Measurements from ENCODE around the gene CST9.

CST9 gene

GRCh38 chr20:23651117-23651516 lies 45.4 kb upstream of the CST9 start:
- TF ChIP-seq USF1 (IDR thresholded peaks at IDR 0.05) = no peak
- TF ChIP-seq, protein P1, sequence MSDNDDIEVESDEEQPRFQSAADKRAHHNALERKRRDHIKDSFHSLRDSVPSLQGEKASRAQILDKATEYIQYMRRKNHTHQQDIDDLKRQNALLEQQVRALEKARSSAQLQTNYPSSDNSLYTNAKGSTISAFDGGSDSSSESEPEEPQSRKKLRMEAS (IDR thresholded peaks at IDR 0.05) = no peak
- no peak for TF ChIP-seq YY1 (IDR thresholded peaks at IDR 0.05; ENCODE audit: low read depth)
- TF ChIP-seq ZBTB7A (IDR thresholded peaks at IDR 0.05; ENCODE audit: low read depth) = no peak
- TF ChIP-seq, protein P2, sequence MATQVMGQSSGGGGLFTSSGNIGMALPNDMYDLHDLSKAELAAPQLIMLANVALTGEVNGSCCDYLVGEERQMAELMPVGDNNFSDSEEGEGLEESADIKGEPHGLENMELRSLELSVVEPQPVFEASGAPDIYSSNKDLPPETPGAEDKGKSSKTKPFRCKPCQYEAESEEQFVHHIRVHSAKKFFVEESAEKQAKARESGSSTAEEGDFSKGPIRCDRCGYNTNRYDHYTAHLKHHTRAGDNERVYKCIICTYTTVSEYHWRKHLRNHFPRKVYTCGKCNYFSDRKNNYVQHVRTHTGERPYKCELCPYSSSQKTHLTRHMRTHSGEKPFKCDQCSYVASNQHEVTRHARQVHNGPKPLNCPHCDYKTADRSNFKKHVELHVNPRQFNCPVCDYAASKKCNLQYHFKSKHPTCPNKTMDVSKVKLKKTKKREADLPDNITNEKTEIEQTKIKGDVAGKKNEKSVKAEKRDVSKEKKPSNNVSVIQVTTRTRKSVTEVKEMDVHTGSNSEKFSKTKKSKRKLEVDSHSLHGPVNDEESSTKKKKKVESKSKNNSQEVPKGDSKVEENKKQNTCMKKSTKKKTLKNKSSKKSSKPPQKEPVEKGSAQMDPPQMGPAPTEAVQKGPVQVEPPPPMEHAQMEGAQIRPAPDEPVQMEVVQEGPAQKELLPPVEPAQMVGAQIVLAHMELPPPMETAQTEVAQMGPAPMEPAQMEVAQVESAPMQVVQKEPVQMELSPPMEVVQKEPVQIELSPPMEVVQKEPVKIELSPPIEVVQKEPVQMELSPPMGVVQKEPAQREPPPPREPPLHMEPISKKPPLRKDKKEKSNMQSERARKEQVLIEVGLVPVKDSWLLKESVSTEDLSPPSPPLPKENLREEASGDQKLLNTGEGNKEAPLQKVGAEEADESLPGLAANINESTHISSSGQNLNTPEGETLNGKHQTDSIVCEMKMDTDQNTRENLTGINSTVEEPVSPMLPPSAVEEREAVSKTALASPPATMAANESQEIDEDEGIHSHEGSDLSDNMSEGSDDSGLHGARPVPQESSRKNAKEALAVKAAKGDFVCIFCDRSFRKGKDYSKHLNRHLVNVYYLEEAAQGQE (IDR thresholded peaks at IDR 0.05; ENCODE audit: low read depth) = no peak
- no peak for TF ChIP-seq TEAD4 (IDR thresholded peaks at IDR 0.05)
- TF ChIP-seq CEBPB (IDR thresholded peaks at IDR 0.05) = no peak
- TF ChIP-seq TCF12 (IDR thresholded peaks at IDR 0.05; ENCODE audit: low read depth) = no peak
- no peak for TF ChIP-seq EP300 (IDR thresholded peaks at IDR 0.05; ENCODE audit: borderline replicate concordance)
- no peak for TF ChIP-seq FOXM1 (IDR thresholded peaks at IDR 0.05; ENCODE audit: borderline replicate concordance, low read depth)
- no peak for TF ChIP-seq CREB1 (IDR thresholded peaks at IDR 0.05; ENCODE audit: low read depth)
- no peak for TF ChIP-seq TAF1 (IDR thresholded peaks at IDR 0.05; ENCODE audit: low read depth)
- no peak for TF ChIP-seq RAD21 (IDR thresholded peaks at IDR 0.05; ENCODE audit: low read depth)

DNA sequence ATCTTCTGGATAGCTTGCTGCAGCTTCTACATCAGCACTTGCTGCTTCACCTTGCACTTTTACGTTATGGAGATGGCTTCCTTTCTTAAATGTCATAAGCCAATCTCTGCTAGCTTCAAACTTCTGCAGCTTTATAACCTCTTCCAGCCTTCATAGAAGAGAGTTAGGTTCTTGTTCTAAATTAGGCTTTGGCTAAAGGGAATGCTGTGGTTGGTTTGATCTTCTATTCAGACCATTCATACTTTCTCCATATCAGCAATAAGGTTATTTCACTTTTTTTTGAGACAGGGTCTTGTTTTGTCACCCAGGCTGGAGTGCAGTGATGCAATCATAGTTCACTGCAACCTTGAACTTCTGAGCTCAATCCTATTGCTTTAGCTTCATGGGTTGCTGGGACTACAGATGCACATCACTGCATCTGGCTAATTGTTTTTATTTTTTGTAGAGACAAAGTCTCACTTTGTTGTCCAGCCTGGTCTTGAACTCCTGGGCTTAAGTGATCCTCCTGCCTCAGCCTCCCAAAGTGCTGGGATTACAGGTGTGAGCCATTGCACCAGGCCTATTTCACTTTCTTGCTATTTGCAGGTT lies 44.2 kb upstream of the CST9 start:
- TF ChIP-seq FOXM1 (IDR thresholded peaks at IDR 0.05; ENCODE audit: borderline replicate concordance, low read depth) (no peak), RAD21 (IDR thresholded peaks at IDR 0.05; ENCODE audit: low read depth) (no peak), ZBTB7A (IDR thresholded peaks at IDR 0.05; ENCODE audit: low read depth) (no peak), EP300 (IDR thresholded peaks at IDR 0.05; ENCODE audit: borderline replicate concordance) (no peak), CEBPB (IDR thresholded peaks at IDR 0.05) (no peak), USF1 (IDR thresholded peaks at IDR 0.05) (no peak), YY1 (IDR thresholded peaks at IDR 0.05; ENCODE audit: low read depth) (no peak), CREB1 (IDR thresholded peaks at IDR 0.05; ENCODE audit: low read depth) (no peak), EGR1 (IDR thresholded peaks at IDR 0.05) (no peak), TAF1 (IDR thresholded peaks at IDR 0.05; ENCODE audit: low read depth) (no peak), TEAD4 (IDR thresholded peaks at IDR 0.05) (no peak), TCF12 (IDR thresholded peaks at IDR 0.05; ENCODE audit: low read depth) (no peak), NFIC (IDR thresholded peaks at IDR 0.05) (no peak)
- TF ChIP-seq, protein P2 (IDR thresholded peaks at IDR 0.05; ENCODE audit: low read depth) = no peak
- TF ChIP-seq, protein P1 (IDR thresholded peaks at IDR 0.05) = no peak

GRCh38 chr20:23649242-23649641 lies 43.5 kb upstream of the CST9 start:
- TF ChIP-seq, protein P1 (IDR thresholded peaks at IDR 0.05) = no peak
- TF ChIP-seq CEBPB (IDR thresholded peaks at IDR 0.05) = peak; percentile 10; the same call in 1 of the 2 replicates
- no peak for TF ChIP-seq YY1 (IDR thresholded peaks at IDR 0.05; ENCODE audit: low read depth)

DNA sequence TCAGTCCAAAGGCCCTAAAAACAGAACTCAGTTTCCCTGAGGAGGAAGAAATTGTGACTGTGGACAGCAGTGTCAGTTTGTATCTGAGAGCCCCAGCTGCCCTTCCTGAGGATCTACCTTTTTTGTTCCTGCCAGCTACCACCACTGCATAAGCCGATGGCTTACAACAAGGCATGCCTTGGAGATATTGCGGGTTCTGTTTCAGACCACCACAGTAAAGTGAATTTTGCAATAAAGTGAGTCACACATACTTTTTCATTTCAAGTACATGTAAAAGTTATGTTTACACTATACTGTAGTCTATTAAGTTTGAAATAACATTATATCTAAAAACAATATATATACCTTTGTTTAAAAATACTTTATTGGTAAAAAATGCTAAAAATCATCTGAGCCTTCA lies 41.6 kb upstream of the CST9 start:
- TF ChIP-seq ZBTB7A (IDR thresholded peaks at IDR 0.05; ENCODE audit: low read depth) (no peak), TCF12 (IDR thresholded peaks at IDR 0.05; ENCODE audit: low read depth) (no peak), RAD21 (IDR thresholded peaks at IDR 0.05; ENCODE audit: low read depth) (no peak), NFIC (IDR thresholded peaks at IDR 0.05) (no peak), EP300 (IDR thresholded peaks at IDR 0.05; ENCODE audit: borderline replicate concordance) (no peak), EGR1 (IDR thresholded peaks at IDR 0.05) (no peak), USF1 (IDR thresholded peaks at IDR 0.05) (no peak), TEAD4 (IDR thresholded peaks at IDR 0.05) (no peak), TAF1 (IDR thresholded peaks at IDR 0.05; ENCODE audit: low read depth) (no peak), YY1 (IDR thresholded peaks at IDR 0.05; ENCODE audit: low read depth) (no peak), CREB1 (IDR thresholded peaks at IDR 0.05; ENCODE audit: low read depth) (no peak), CEBPB (IDR thresholded peaks at IDR 0.05) (no peak), FOXM1 (IDR thresholded peaks at IDR 0.05; ENCODE audit: borderline replicate concordance, low read depth) (no peak)
- TF ChIP-seq, protein P1 (IDR thresholded peaks at IDR 0.05) = no peak
- TF ChIP-seq, protein P2 (IDR thresholded peaks at IDR 0.05; ENCODE audit: low read depth) = no peak

Data from Ishikawa (cell line).